ENCODE measurements around the gene CLDN20. TPM values are rescaled to one million over a fixed set of nuclear protein-coding genes. Genes with fewer than 3 reads are reported as not detected.
"Not testable (repeated sequence)": the region's sequence is repeated elsewhere in the genome, so short reads cannot be mapped to it uniquely, and the experiment has no call there.

The CLDN20 gene
- total and polyA plus RNA-seq, 7 experiments from 2014 or later: not detected

DNA sequence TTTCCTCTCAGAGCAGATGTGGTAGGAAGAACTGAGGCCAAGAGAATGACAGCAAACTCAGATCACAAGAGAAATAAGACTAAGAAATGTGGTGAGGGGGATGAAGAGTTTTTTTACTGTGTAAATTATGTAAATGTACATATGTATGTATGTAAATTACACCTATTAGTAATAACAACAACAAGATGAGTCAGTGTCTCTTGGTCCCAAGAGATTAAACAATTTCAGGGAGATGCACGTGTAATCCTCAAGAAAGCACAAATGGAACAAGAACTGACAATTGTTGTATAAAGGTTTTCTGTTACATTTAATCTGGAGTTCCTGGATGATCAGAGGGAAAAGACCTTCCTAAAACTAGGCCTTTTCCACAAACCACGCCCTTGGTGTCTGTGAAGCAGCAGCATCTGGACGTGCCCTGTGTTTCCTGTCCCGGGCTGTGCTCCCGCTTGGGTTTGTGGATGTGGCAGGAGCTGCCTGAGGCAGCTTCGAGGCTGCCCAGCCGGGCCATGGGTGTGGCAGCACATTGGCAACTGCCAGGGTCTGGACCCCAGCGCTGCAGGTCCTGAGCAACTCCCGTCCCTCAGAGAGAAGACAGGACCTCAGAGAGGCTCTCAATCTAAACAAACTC is 994 bp downstream of the CLDN20 start:
- H3K9me3 Mint-ChIP-seq: no peaks in the 10 kb centered on the region
- H3K27ac Mint-ChIP-seq: peak overlapping the region in 2 of 9 donors; percentile 8 to 53
- no peaks in the 10 kb centered on the region for H3K27me3 Mint-ChIP-seq
- peaks cover 0 to 4% of the 10 kb centered on the region in 2 donors for H3K4me1 ChIP-seq (ENCODE audit: control insufficient read depth in 2 of 2, insufficient read depth in 2 of 2, low read length in 2 of 2)
- H3K27me3 ChIP-seq (ENCODE audit: control insufficient read depth in 2 of 2, insufficient read depth in 2 of 2, low read length in 2 of 2): no peaks in the 10 kb centered on the region
- DNase-seq (no peak), ATAC-seq (no peak)
- POLR2A ChIA-PET: no interaction called here
- H3K9me3 ChIP-seq (ENCODE audit: control insufficient read depth in 2 of 3, low read length in 3 of 3): no peaks in the 10 kb centered on the region
- intact Hi-C loops (cut with micrococcal nuclease): loop anchor here in 1 of 2 donors (5.0 kb wide), 1 partner anchor 88 kb away; no protein-coding TSS in a partner anchor
- no peak overlapping the region for H3K4me3 ChIP-seq (ENCODE audit: low read length)
- CTCF ChIA-PET: no interaction called here
- H3K36me3 ChIP-seq (ENCODE audit: control insufficient read depth in 2 of 3, insufficient read depth in 3 of 3, low read length in 3 of 3): peaks cover 0 to 32% (median 0%) of the 10 kb centered on the region in 3 experiments
- H3K27ac ChIP-seq (ENCODE audit: low read depth, low read length): no peak overlapping the region
- H3K4me1 Mint-ChIP-seq: peaks cover 6 to 24% (median 10%) of the 10 kb centered on the region in 7 donors
- no peak overlapping the region for H3K4me3 Mint-ChIP-seq
- H3K36me3 Mint-ChIP-seq: peaks cover 5 to 55% (median 21%) of the 10 kb centered on the region in 5 donors

DNA sequence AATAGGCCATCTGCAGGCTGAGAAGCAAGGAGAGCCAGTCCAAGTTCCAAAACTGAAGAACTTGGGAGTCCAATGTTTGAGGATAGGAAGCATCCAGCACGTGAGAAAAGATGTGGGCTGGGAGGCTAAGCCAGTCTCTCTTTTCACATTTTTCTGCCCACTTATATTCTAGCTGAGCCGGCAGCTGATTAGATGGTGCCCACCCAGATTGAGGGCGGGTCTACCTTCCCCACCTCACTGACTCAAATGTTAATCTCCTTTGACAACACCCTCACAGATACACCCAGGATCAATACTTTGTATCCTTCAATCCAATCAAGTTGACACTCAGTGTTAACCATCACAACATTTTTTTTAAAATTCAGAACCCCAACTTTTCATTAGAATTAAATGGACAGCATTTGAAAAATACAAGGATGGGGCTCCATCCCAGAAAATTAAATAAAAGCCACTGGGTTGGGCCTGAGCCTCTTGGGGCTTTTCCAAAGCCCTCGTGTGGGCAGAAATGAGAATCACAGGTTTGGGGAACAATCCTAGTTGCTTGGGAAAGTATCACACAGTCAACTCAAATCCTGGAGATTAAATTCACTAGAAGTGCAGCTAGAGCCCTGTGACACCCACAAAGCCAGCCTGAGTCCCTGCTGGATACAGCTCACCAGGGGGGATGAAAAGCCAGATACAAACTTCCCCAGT is 2.2 kb downstream of the CLDN20 start:
- DNase-seq: no peak
- intact Hi-C loops (cut with micrococcal nuclease): loop anchor here in 1 of 2 donors (5.0 kb wide), 1 partner anchor 89 kb away; no protein-coding TSS in a partner anchor
- Mint-ChIP-seq H3K4me3 (no peak overlapping the region), H3K27me3 (no peaks in the 10 kb centered on the region), H3K4me1 (peaks cover 6 to 27% (median 10%) of the 10 kb centered on the region in 7 donors), H3K36me3 (peaks cover 7 to 51% (median 21%) of the 10 kb centered on the region in 5 donors), H3K9me3 (no peaks in the 10 kb centered on the region), H3K27ac (peak overlapping the region in 1 of 9 donors; percentile 26)
- peaks cover 0 to 21% (median 0%) of the 10 kb centered on the region in 3 experiments for H3K36me3 ChIP-seq (ENCODE audit: control insufficient read depth in 2 of 3, insufficient read depth in 3 of 3, low read length in 3 of 3)
- H3K4me1 ChIP-seq (ENCODE audit: control insufficient read depth in 2 of 2, insufficient read depth in 2 of 2, low read length in 2 of 2): peaks cover 0 to 4% of the 10 kb centered on the region in 2 donors
- CTCF ChIA-PET: no interaction called here
- H3K27me3 ChIP-seq (ENCODE audit: control insufficient read depth in 2 of 2, insufficient read depth in 2 of 2, low read length in 2 of 2): no peaks in the 10 kb centered on the region
- no peak overlapping the region for H3K4me3 ChIP-seq (ENCODE audit: low read length)
- POLR2A ChIA-PET: no interaction called here
- no peak overlapping the region for H3K27ac ChIP-seq (ENCODE audit: low read depth, low read length)
- H3K9me3 ChIP-seq (ENCODE audit: control insufficient read depth in 2 of 3, low read length in 3 of 3): no peaks in the 10 kb centered on the region
- no peak for ATAC-seq

DNA sequence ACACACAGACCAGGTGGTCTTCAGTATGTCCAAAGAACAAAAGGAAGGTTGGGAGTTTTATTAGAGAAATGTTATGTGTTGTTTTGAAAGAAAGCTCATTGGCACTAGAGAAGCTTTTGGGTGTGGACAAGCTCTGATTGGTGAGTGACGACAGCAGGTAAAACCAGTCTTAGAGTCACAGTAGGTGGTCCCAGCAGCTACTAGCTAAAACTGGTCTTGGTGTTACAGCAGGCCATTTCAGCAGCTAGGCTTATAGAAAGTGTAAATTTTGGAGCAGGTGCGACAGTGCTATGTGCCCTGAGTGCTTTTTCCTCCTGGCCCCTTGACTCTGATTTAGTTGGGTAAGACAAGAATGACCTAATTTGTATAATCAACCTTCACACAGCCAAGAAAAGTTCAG is 3.6 kb downstream of the CLDN20 start:
- peaks cover 0 to 4% of the 10 kb centered on the region in 2 donors for H3K4me1 ChIP-seq (ENCODE audit: control insufficient read depth in 2 of 2, insufficient read depth in 2 of 2, low read length in 2 of 2)
- Mint-ChIP-seq H3K27me3 (no peaks in the 10 kb centered on the region), H3K9me3 (no peaks in the 10 kb centered on the region), H3K4me1 (peaks cover 6 to 29% (median 9%) of the 10 kb centered on the region in 7 donors), H3K27ac (no peak overlapping the region), H3K4me3 (no peak overlapping the region), H3K36me3 (peaks cover 4 to 39% (median 21%) of the 10 kb centered on the region in 5 donors)
- H3K36me3 ChIP-seq (ENCODE audit: control insufficient read depth in 2 of 3, insufficient read depth in 3 of 3, low read length in 3 of 3): peaks cover 0 to 24% (median 0%) of the 10 kb centered on the region in 3 experiments
- no peak overlapping the region for H3K27ac ChIP-seq (ENCODE audit: low read depth, low read length)
- H3K4me3 ChIP-seq (ENCODE audit: low read length): no peak overlapping the region
- intact Hi-C loops (cut with micrococcal nuclease): loop anchor here in 1 of 2 donors (5.0 kb wide), 1 partner anchor 90 kb away; no protein-coding TSS in a partner anchor
- ChIA-PET CTCF (interaction anchor here (1.1 kb wide), 1 partner anchor 10 kb away, joined by 3 read pairs; no protein-coding TSS in a partner anchor), POLR2A (interaction anchor here (0.6 to 1.2 kb wide), 2 partner anchors 10 to 152 kb away, joined by 3 read pairs; no protein-coding TSS in a partner anchor)
- H3K9me3 ChIP-seq (ENCODE audit: control insufficient read depth in 2 of 3, low read length in 3 of 3): no peaks in the 10 kb centered on the region
- no peaks in the 10 kb centered on the region for H3K27me3 ChIP-seq (ENCODE audit: control insufficient read depth in 2 of 2, insufficient read depth in 2 of 2, low read length in 2 of 2)
- no peak for ATAC-seq
- no peak for DNase-seq

DNA sequence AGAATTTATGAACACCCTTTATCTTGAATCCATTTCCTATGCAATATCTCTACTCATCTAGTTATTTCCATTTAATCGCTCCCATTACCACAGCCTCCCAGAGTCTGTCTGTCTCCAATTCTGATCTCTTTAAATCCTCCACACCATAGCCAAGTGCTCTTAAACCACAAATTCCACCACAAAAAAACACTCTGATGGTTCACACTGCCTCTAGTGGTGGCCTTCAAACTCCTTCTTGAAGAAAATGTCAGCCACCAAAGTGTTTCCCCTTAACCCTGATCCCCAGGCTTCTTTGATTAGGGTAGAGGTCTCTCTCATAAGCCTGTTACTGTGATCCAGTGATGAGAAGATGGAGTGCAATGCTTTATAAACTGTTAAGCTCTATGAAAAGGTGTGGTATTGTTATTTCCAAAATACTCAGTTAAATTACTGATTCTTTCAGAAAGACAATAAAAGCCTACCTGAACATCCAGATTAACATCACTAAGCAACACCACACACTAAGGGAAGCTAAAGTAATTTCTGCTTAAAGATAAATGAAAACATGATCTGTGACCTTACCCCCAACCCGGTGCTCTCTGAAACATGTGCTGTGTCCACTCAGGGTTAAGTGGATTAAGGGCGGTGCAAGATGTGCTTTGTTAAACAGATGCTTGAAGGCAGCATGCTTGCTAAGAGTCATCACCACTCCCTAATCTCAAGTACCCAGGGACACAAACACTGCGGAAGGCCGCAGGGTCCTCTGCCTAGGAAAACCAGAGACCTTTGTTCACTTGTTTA is 4.5 kb downstream of the CLDN20 start:
- not testable (repeated sequence) for H3K4me3 Mint-ChIP-seq

DNA sequence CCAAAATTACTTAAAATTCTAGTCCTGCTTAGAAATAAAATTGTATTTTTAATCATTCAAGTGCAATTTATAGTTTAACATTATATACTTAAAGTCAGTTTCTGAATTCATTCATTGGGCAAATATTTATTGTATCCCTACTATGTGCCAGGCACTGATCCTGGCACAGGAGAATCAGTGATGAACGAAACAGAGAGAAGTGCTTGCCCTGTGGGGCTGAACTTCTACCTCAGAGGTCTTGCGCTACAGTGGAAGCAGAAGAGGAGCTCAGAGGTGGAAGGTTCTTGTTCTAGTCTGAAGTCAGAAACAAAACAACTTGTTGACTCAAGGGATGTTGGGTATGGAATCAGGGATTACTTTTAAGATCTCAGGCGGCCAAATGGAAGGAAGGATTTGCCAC is 6.0 kb downstream of the CLDN20 start:
- Histone ChIP-seq H3K4me1 (ENCODE audit: control insufficient read depth in 2 of 2, insufficient read depth in 2 of 2, low read length in 2 of 2) (peaks cover 0 to 4% of the 10 kb centered on the region in 2 donors), H3K27me3 (ENCODE audit: control insufficient read depth in 2 of 2, insufficient read depth in 2 of 2, low read length in 2 of 2) (no peaks in the 10 kb centered on the region), H3K9me3 (ENCODE audit: control insufficient read depth in 2 of 3, low read length in 3 of 3) (no peaks in the 10 kb centered on the region), H3K4me3 (ENCODE audit: low read length) (no peak overlapping the region), H3K36me3 (ENCODE audit: control insufficient read depth in 2 of 3, insufficient read depth in 3 of 3, low read length in 3 of 3) (peaks cover 0 to 29% (median 0%) of the 10 kb centered on the region in 3 experiments), H3K27ac (ENCODE audit: low read depth, low read length) (no peak overlapping the region)
- no peak for DNase-seq
- Mint-ChIP-seq H3K4me1 (peaks cover 9 to 34% (median 14%) of the 10 kb centered on the region in 7 donors), H3K9me3 (no peaks in the 10 kb centered on the region), H3K27me3 (no peaks in the 10 kb centered on the region), H3K4me3 (no peak overlapping the region), H3K36me3 (peaks cover 7 to 35% (median 12%) of the 10 kb centered on the region in 5 donors), H3K27ac (peak overlapping the region in 2 of 9 donors; percentile 3)
- POLR2A ChIA-PET: no interaction called here
- no peak for ATAC-seq
- intact Hi-C loops (cut with micrococcal nuclease): loop anchor here (2.0 to 10.0 kb wide), 3 partner anchors 92 to 345 kb away; no protein-coding TSS in a partner anchor
- CTCF ChIA-PET: interaction anchor here (1.4 kb wide), 1 partner anchor 12 kb away, joined by 3 read pairs; no protein-coding TSS in a partner anchor

More for the DNA sequence above, 4.5 kb downstream of the CLDN20 start:
- not testable (repeated sequence) for H3K27ac ChIP-seq (ENCODE audit: low read depth, low read length); H3K9me3 Mint-ChIP-seq; H3K4me3 ChIP-seq (ENCODE audit: low read length); H3K9me3 ChIP-seq (ENCODE audit: control insufficient read depth in 2 of 3, low read length in 3 of 3); H3K4me1 ChIP-seq (ENCODE audit: control insufficient read depth in 2 of 2, insufficient read depth in 2 of 2, low read length in 2 of 2); H3K27me3 ChIP-seq (ENCODE audit: control insufficient read depth in 2 of 2, insufficient read depth in 2 of 2, low read length in 2 of 2); H3K27me3 Mint-ChIP-seq
- ChIA-PET POLR2A (interaction anchor here (1.2 kb wide), 1 partner anchor 9 kb away, joined by 3 read pairs; no protein-coding TSS in a partner anchor), CTCF (interaction anchor here (1.0 to 1.4 kb wide), 3 partner anchors 9 to 594 kb away, joined by 3 read pairs; no protein-coding TSS in a partner anchor)
- intact Hi-C loops (cut with micrococcal nuclease): loop anchor here (1.0 to 5.0 kb wide), 3 partner anchors 91 to 339 kb away; no protein-coding TSS in a partner anchor
- peak; percentile 67 for ATAC-seq
- H3K4me1 Mint-ChIP-seq: peaks cover 5 to 33% (median 11%) of the 10 kb centered on the region in 7 donors
- peak overlapping the region in 3 of 9 donors; percentile 1 to 17 (median 2) for H3K27ac Mint-ChIP-seq
- DNase-seq: peak in 3 of 9 donors; percentile 5 to 24 (median 11)
- H3K36me3 Mint-ChIP-seq: peaks cover 3 to 42% (median 21%) of the 10 kb centered on the region in 5 donors
- H3K36me3 ChIP-seq (ENCODE audit: control insufficient read depth in 2 of 3, insufficient read depth in 3 of 3, low read length in 3 of 3): peaks cover 0 to 28% (median 0%) of the 10 kb centered on the region in 3 experiments

DNA sequence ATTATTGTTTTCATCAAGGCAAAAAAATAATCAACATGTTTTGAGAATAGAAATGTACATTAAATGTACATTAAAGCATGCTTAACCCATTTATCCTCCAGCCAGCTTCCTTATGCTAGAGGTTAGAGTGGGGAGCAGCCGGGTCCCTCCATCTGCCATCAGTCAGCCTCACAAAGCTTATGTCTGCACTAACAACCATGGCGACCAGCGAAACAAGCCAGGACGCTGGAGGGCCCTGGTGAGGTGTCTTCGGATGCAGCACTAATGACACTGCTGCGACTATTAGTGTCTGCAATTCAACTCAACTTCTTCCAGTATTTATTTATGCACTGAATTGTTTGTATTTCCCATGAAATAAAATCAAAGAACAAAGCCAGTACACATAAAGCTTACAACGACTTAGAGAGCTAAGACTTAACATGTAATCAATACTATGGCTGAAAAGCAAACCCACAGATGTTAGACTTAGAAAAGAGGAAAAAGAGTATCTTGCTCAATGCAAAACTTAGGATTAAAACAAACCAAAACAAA is 6.8 kb downstream of the CLDN20 start:
- H3K9me3 Mint-ChIP-seq: no peaks in the 10 kb centered on the region
- H3K4me3 ChIP-seq (ENCODE audit: low read length): no peak overlapping the region
- peaks cover 7 to 33% (median 14%) of the 10 kb centered on the region in 5 donors for H3K36me3 Mint-ChIP-seq
- ATAC-seq: no peak
- H3K36me3 ChIP-seq (ENCODE audit: control insufficient read depth in 2 of 3, insufficient read depth in 3 of 3, low read length in 3 of 3): peaks cover 0 to 28% (median 0%) of the 10 kb centered on the region in 3 experiments
- H3K27me3 Mint-ChIP-seq: no peaks in the 10 kb centered on the region
- peak overlapping the region in 1 of 9 donors; percentile 3 for H3K27ac Mint-ChIP-seq
- H3K27me3 ChIP-seq (ENCODE audit: control insufficient read depth in 2 of 2, insufficient read depth in 2 of 2, low read length in 2 of 2): no peaks in the 10 kb centered on the region
- H3K4me1 Mint-ChIP-seq: peaks cover 9 to 35% (median 14%) of the 10 kb centered on the region in 7 donors
- no peak for DNase-seq
- no peak overlapping the region for H3K27ac ChIP-seq (ENCODE audit: low read depth, low read length)
- H3K4me1 ChIP-seq (ENCODE audit: control insufficient read depth in 2 of 2, insufficient read depth in 2 of 2, low read length in 2 of 2): peaks cover 0 to 4% of the 10 kb centered on the region in 2 donors
- CTCF ChIA-PET: no interaction called here
- POLR2A ChIA-PET: no interaction called here
- intact Hi-C loops (cut with micrococcal nuclease): loop anchor here in 1 of 2 donors (10.0 kb wide), 1 partner anchor 346 kb away; no protein-coding TSS in a partner anchor
- no peaks in the 10 kb centered on the region for H3K9me3 ChIP-seq (ENCODE audit: control insufficient read depth in 2 of 3, low read length in 3 of 3)
- no peak overlapping the region for H3K4me3 Mint-ChIP-seq
